ENCODE measurements around the gene SUOX. TPM values are rescaled to one million over a fixed set of nuclear protein-coding genes. Genes with fewer than 3 reads are reported as not detected.

Gene SUOX
- polyA plus RNA-seq, 1 of the 3 experiments (the other 2 are of a cell fraction) = 23.2 TPM

- no peak for TF ChIP-seq JUND (IDR thresholded peaks at IDR 0.05)
- no peak for TF ChIP-seq RAD21 (IDR thresholded peaks at IDR 0.05; ENCODE audit: low read length)
- TF ChIP-seq SIN3A (IDR thresholded peaks at IDR 0.05; ENCODE audit: borderline replicate concordance, low read depth, low read length) = no peak
- TF ChIP-seq RFX5 (IDR thresholded peaks at IDR 0.05; ENCODE audit: low read length) = no peak
- no peak for TF ChIP-seq ELF1 (IDR thresholded peaks at IDR 0.05)
Measured at GRCh38 chr12:55972911-55973598, 24.0 kb upstream of the SUOX start (continued).

GRCh38 chr12:55973599-55974307, 23.3 kb upstream of the SUOX start, which contains the start of gene RAB5B:
Gene RAB5B, plus strand, starts transcription at chr12:55974078. Its CDS starts 12,883 bp downstream, at chr12:55986961.
- Histone ChIP-seq H3K9me3 (no peaks in the 10 kb centered on the region), H3K27ac (ENCODE audit: low read depth in 2 of 2, low read length in 1 of 2) (peak within 1 kb of the TSS; percentile 83 to 94), H3K4me2 (peak within 1 kb of the TSS; percentile 85), H4K20me1 (ENCODE audit: insufficient read depth) (no peaks in the 10 kb centered on the region), H3K4me1 (ENCODE audit: control insufficient read depth in 1 of 2, insufficient read depth in 2 of 2, low read depth in 1 of 2, low read length in 1 of 2) (peaks cover 7% of the 10 kb centered on the region in 2 experiments; a peak in 3 of 4 replicates), H3K9ac (peak within 1 kb of the TSS; percentile 91), H3K4me3 (ENCODE audit: low read depth in 2 of 2, low read length in 1 of 2) (peak within 1 kb of the TSS; percentile 69 to 94), H3K9me2 (no peaks in the 10 kb centered on the region), H3K79me2 (ENCODE audit: insufficient read depth) (peaks cover 55% of the 10 kb centered on the region), H3K27me3 (ENCODE audit: insufficient read depth) (no peaks in the 10 kb centered on the region), H2AFZ (ENCODE audit: low read depth) (peak within 1 kb of the TSS; percentile 63), H3F3A (replicated peaks; ENCODE audit: insufficient read depth) (peaks cover 18% of the 10 kb centered on the region), H3K36me3 (replicated peaks in 1 of 2; ENCODE audit: control insufficient read depth in 1 of 2, insufficient read depth in 2 of 2, low read length in 1 of 2) (peaks cover 10 to 20% of the 10 kb centered on the region in 2 experiments)
- TF ChIP-seq GABPA (IDR thresholded peaks at IDR 0.05; ENCODE audit: low read depth) (peak; percentile 55), IRF3 (IDR thresholded peaks at IDR 0.05; ENCODE audit: low read depth, low read length) (peak; percentile 95), USF1 (IDR thresholded peaks at IDR 0.05; ENCODE audit: borderline replicate concordance, low read depth) (peak; percentile 59; the same call in 1 of the 2 replicates), MAX (IDR thresholded peaks at IDR 0.05; ENCODE audit: low read depth) (peak; percentile 59; the same call in 1 of the 2 replicates), ZBTB33 (IDR thresholded peaks at IDR 0.05; ENCODE audit: borderline replicate concordance, low read depth) (peak; percentile 84; the same call in 1 of the 2 replicates), YY1 (IDR thresholded peaks at IDR 0.05; ENCODE audit: low read depth) (peak; percentile 44; the same call in 1 of the 2 replicates), TCF12 (IDR thresholded peaks at IDR 0.05) (peak; percentile 38; the same call in 1 of the 2 replicates), POLR2AphosphoS5 (IDR thresholded peaks at IDR 0.05; ENCODE audit: low read depth, low read length) (peak; percentile 77), TAF1 (IDR thresholded peaks at IDR 0.05; ENCODE audit: borderline replicate concordance, low read depth, low read length) (peak; percentile 78), JUND (IDR thresholded peaks at IDR 0.05) (no peak; the same call in 1 of the 2 replicates), MXI1 (IDR thresholded peaks at IDR 0.05; ENCODE audit: low read depth, low read length) (peak; percentile 78), RCOR1 (IDR thresholded peaks at IDR 0.05; ENCODE audit: low read length) (no peak), FOXM1 (IDR thresholded peaks at IDR 0.05; ENCODE audit: low read depth) (no peak), RAD21 (IDR thresholded peaks at IDR 0.05; ENCODE audit: low read length) (no peak), SIN3A (IDR thresholded peaks at IDR 0.05; ENCODE audit: borderline replicate concordance, low read depth, low read length) (peak; percentile 57; the same call in 1 of the 2 replicates), TEAD4 (IDR thresholded peaks at IDR 0.05; ENCODE audit: borderline replicate concordance, insufficient read depth) (no peak), PBX3 (IDR thresholded peaks at IDR 0.05) (peak; percentile 100), CHD2 (IDR thresholded peaks at IDR 0.05; ENCODE audit: low read length, partially characterized antibody) (peak; percentile 98), RFX5 (IDR thresholded peaks at IDR 0.05; ENCODE audit: low read length) (peak; percentile 55; the same call in 1 of the 2 replicates), EP300 (IDR thresholded peaks at IDR 0.05; ENCODE audit: borderline replicate concordance in 1 of 2, low read depth in 1 of 2, low read length in 1 of 2) (no peak)
- ChIA-PET POLR2A (interaction anchor here (0.6 to 2.1 kb wide), 15 partner anchors 9 to 327 kb away, joined by 3 to 15 read pairs (median 4); partner anchors contain the start of genes CS, DNAJC14, IKZF4 and ORMDL2), CTCF (interaction anchor here (0.6 to 2.8 kb wide), 11 partner anchors 11 to 294 kb away, joined by 3 to 28 read pairs (median 4); partner anchors contain the start of gene SUOX)
- under 1% methylated on average over 34 of the region's 39 CpGs for WGBS (ENCODE audit: low lambda C conversion rate)
- peak; percentile 94 for DNase-seq

Data from SK-N-SH (cell line).